Measurements from ENCODE around the gene CADM1. TPM values are rescaled to one million over a fixed set of nuclear protein-coding genes. Genes with fewer than 3 reads are reported as not detected.

The CADM1 gene
- total and polyA plus RNA-seq, 9 of the 15 experiments (the other 6 are each of a cell fraction or from before 2014, with no cell fraction given) = 0.42 TPM; not detected in 8

- intact Hi-C loops (cut with micrococcal nuclease) = no loop called here
- Histone ChIP-seq H2AFZ (ENCODE audit: low read depth, low read length) (no peak overlapping the region), H3K27ac (ENCODE audit: extremely low read depth, low read depth, low read length) (no peak overlapping the region), H3K27me3 (ENCODE audit: control insufficient read depth in 2 of 2, insufficient read depth in 2 of 2, low read length in 2 of 2) (no peaks in the 10 kb centered on the region), H3K36me3 (ENCODE audit: control insufficient read depth, insufficient read depth, low read length) (no peaks in the 10 kb centered on the region), H3K4me1 (replicated peaks in 1 of 2; ENCODE audit: control insufficient read depth in 2 of 2, insufficient read depth in 2 of 2, low read length in 2 of 2) (no peaks in the 10 kb centered on the region), H3K4me2 (ENCODE audit: insufficient read depth, low read length) (no peak overlapping the region), H3K9me1 (ENCODE audit: control insufficient read depth, insufficient read depth, low read length) (no peaks in the 10 kb centered on the region), H3K4me3 (no peak overlapping the region), H3K9ac (ENCODE audit: insufficient read depth in 1 of 2, low read depth in 2 of 2, low read length in 2 of 2) (no peak overlapping the region), H3K9me3 (replicated peaks; ENCODE audit: control insufficient read depth, insufficient read depth, low read depth, low read length) (no peaks in the 10 kb centered on the region), H4K20me1 (replicated peaks; ENCODE audit: control insufficient read depth, insufficient read depth, low read length) (no peaks in the 10 kb centered on the region), H3K79me2 (ENCODE audit: control insufficient read depth, insufficient read depth, low read length) (no peaks in the 10 kb centered on the region)
- ATAC-seq = no peak
- WGBS (ENCODE audit: insufficient coverage, low coverage, missing lambda C conversion rate) = 0% methylated on average over 1 of the region's 3 CpGs
- BruUV-seq (replicated peaks) = no TSS peak
- in situ Hi-C loops (cut with MboI) = no loop called here
- no peak for TF ChIP-seq SMARCA4 (IDR thresholded peaks at IDR 0.05)
- no peak for TF ChIP-seq C11orf30 (IDR thresholded peaks at IDR 0.05; ENCODE audit: low read depth)
- no peak for DNase-seq (ENCODE audit: extremely low read depth in 1 of 4, low spot score in 3 of 4)
- CTCF ChIA-PET (ENCODE audit: low intra/inter-chr PET ratio) = no interaction called here
- POLR2A ChIA-PET = interaction anchor here (0.8 kb wide), 1 partner anchor 15 kb away, joined by 3 read pairs; no protein-coding TSS in a partner anchor
- FAIRE-seq = no peak
Observed at GRCh38 chr11:115469361-115469760, 34.9 kb downstream of the CADM1 start.

DNA sequence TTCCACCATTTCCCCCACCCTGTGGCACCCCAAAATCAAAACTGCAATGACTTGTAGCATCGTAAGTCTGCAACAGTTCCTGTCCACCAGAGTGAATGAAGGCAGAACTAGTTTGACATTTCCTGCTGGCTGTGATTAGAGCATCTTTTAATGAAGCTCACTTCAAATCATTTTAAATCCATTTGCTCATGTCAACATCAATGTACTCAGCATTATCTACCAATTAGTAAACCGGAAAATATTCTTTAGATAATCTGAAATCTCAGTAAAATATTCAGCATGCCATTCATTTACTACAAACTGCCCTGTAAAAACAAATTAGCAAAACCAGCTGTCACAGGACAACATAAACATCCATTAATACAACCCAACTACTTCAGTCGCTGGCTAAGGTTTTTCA lies 38.1 kb downstream of the CADM1 start:
- H3K27me3 ChIP-seq (ENCODE audit: control insufficient read depth in 2 of 2, insufficient read depth in 2 of 2, low read length in 2 of 2) = no peaks in the 10 kb centered on the region
- POLR2A ChIA-PET = no interaction called here
- in situ Hi-C loops (cut with MboI) = no loop called here
- ATAC-seq = no peak
- no peak for DNase-seq (ENCODE audit: extremely low read depth in 1 of 4, low spot score in 3 of 4)
- no peak for FAIRE-seq
- no peak overlapping the region for H3K9ac ChIP-seq (ENCODE audit: insufficient read depth in 1 of 2, low read depth in 2 of 2, low read length in 2 of 2)
- no peaks in the 10 kb centered on the region for H3K79me2 ChIP-seq (ENCODE audit: control insufficient read depth, insufficient read depth, low read length)
- TF ChIP-seq SIX5 (IDR thresholded peaks at IDR 0.05; ENCODE audit: borderline replicate concordance in 1 of 2, insufficient read depth in 1 of 2, low read depth in 1 of 2, low read length in 2 of 2) (no peak), KAT7 (CRISPR knock-in tag; IDR thresholded peaks at IDR 0.05; ENCODE audit: borderline replicate concordance) (no peak), ZKSCAN8 (CRISPR knock-in tag; IDR thresholded peaks at IDR 0.05) (no peak), ZNF197 (CRISPR knock-in tag; IDR thresholded peaks at IDR 0.05; ENCODE audit: low read depth) (no peak), MEF2D (tag; conservative IDR thresholded peaks at IDR 0.05; ENCODE audit: low read depth) (no peak), IRF1 (CRISPR knock-in tag; IDR thresholded peaks at IDR 0.05; ENCODE audit: borderline replicate concordance) (no peak), STAG1 (CRISPR knock-in tag; IDR thresholded peaks at IDR 0.05; ENCODE audit: borderline replicate concordance) (no peak), COPS2 (conservative IDR thresholded peaks at IDR 0.05) (no peak), FOXP1 (CRISPR knock-in tag; IDR thresholded peaks at IDR 0.05) (no peak)
- no peaks in the 10 kb centered on the region for H3K4me1 ChIP-seq (replicated peaks in 1 of 2; ENCODE audit: control insufficient read depth in 2 of 2, insufficient read depth in 2 of 2, low read length in 2 of 2)
- no TSS peak for BruUV-seq (replicated peaks)
- no peaks in the 10 kb centered on the region for H3K9me1 ChIP-seq (ENCODE audit: control insufficient read depth, insufficient read depth, low read length)
- WGBS (ENCODE audit: insufficient coverage, low coverage, missing lambda C conversion rate) = 0% methylated on average over 3 of the region's 3 CpGs
- no peak overlapping the region for H2AFZ ChIP-seq (ENCODE audit: low read depth, low read length)
- H3K36me3 ChIP-seq (ENCODE audit: control insufficient read depth, insufficient read depth, low read length) = no peaks in the 10 kb centered on the region
- H3K4me2 ChIP-seq (ENCODE audit: insufficient read depth, low read length) = no peak overlapping the region
- intact Hi-C loops (cut with micrococcal nuclease) = no loop called here
- H3K9me3 ChIP-seq (replicated peaks; ENCODE audit: control insufficient read depth, insufficient read depth, low read depth, low read length) = no peaks in the 10 kb centered on the region
- CTCF ChIA-PET (ENCODE audit: low intra/inter-chr PET ratio) = no interaction called here
- H4K20me1 ChIP-seq (replicated peaks; ENCODE audit: control insufficient read depth, insufficient read depth, low read length) = no peaks in the 10 kb centered on the region
- H3K4me3 ChIP-seq = no peak overlapping the region
- H3K27ac ChIP-seq (ENCODE audit: extremely low read depth, low read depth, low read length) = no peak overlapping the region

Data from K562 (cell line).